Peyer's patch (tissue), 4 donors: ENCODE measurements around the gene CD47.

ENCODE experiments used
- POLR2A ChIP-seq, 2 donors: fragments of 450-650 bp; IDR thresholded peaks; one replicate each; pipeline ENCODE4 v1.5.1; 2017; ENCODE audit warnings: antibody characterized with exemption in 2 of 2, mild to moderate bottlenecking in 2 of 2, moderate library complexity in 2 of 2
- TF ChIP-seq, protein P1 (sequence below), 6 experiments: fragments of 450-650 bp in 4 of 6; fragments of 200-600 bp in 2 of 6; sonication (generic) in 1 of 6; IDR thresholded peaks; one replicate each; pipeline ENCODE4 v1.5.1; 2017 to 2019; ENCODE audit warnings: antibody characterized with exemption in 6 of 6, mild to moderate bottlenecking in 3 of 6, moderate library complexity in 1 of 6

- TF ChIP-seq, protein P1, sequence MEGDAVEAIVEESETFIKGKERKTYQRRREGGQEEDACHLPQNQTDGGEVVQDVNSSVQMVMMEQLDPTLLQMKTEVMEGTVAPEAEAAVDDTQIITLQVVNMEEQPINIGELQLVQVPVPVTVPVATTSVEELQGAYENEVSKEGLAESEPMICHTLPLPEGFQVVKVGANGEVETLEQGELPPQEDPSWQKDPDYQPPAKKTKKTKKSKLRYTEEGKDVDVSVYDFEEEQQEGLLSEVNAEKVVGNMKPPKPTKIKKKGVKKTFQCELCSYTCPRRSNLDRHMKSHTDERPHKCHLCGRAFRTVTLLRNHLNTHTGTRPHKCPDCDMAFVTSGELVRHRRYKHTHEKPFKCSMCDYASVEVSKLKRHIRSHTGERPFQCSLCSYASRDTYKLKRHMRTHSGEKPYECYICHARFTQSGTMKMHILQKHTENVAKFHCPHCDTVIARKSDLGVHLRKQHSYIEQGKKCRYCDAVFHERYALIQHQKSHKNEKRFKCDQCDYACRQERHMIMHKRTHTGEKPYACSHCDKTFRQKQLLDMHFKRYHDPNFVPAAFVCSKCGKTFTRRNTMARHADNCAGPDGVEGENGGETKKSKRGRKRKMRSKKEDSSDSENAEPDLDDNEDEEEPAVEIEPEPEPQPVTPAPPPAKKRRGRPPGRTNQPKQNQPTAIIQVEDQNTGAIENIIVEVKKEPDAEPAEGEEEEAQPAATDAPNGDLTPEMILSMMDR (IDR thresholded peaks at IDR 0.05), result no peak
- no peak for TF ChIP-seq POLR2A (IDR thresholded peaks at IDR 0.05)
Observed at GRCh38 chr3:108013141-108014055, 77.4 kb downstream of the CD47 start.
